Stimulated activated CD8-positive, alpha-beta memory T cell treated with anti-CD3 and anti-CD28 coated beads, Interleukin-12 subunit alpha, Interleukin-12 subunit beta, amount 100 ng/mL, for 4 hours (primary cell): ENCODE data around the gene SNRK.

Experiments
- DNase-seq: peaks from one replicate; pipeline ENCODE4 v3.0.0-alpha.2; 2020; ENCODE audit warnings: low read depth

SNRK gene

GRCh38 chr3:43309372-43310305 is 23.3 kb downstream of the SNRK start:
- DNase-seq: no peak

DNA sequence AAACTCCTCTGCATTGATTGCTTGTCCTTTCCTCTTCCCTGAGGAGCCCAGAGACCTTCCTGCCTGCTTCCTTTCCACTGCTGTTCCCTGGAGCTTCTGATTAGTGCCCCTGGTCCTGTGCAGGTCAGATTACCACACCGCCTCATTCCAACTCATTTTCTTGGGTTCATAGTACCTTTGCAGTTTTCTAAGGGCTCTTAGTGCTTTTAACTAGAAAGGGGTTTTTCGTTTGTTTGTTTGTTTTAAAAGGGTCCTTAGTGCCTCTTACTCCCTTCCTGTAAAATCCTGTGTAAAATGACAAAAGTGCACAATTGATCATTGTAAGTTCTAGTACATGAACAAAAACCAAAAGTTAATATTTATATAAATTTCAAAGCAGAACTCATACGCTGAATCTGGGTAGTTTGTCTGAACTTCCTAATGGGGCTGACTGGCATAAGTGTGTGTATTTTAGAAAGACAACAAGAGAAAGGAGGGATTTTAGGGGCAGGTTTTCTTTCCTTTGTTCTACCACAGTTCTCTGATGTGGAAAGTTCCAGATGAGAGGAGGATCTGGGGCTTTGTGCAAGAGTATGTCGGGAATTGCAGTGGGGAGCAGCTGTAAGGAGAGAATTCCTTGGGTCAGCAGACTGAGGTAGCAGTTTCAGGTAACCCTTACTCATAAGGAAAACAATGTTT is 30.6 kb downstream of the SNRK start:
- no peak for DNase-seq

GRCh38 chr3:43317461-43318316 is 31.3 kb downstream of the SNRK start:
- DNase-seq: no peak

DNA sequence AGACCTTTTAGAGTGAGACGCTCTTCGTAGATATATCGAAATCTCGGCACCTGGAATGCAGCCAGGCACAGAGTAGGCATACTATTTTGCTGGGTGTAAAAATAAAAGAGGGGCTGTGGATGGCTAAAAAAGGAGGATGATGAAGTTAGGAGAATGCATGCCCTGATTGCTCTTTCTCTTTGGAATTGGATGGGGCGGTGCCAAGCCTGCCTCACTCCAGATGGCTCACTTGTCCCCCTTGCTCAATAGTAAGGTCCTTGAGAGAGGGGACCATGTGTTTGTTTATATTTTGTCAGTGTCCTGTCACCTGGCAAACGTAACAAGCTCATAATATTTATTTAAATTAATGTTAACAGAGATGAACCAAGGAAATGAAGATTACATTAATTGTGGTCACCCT is 33.0 kb downstream of the SNRK start:
- no peak for DNase-seq

DNA sequence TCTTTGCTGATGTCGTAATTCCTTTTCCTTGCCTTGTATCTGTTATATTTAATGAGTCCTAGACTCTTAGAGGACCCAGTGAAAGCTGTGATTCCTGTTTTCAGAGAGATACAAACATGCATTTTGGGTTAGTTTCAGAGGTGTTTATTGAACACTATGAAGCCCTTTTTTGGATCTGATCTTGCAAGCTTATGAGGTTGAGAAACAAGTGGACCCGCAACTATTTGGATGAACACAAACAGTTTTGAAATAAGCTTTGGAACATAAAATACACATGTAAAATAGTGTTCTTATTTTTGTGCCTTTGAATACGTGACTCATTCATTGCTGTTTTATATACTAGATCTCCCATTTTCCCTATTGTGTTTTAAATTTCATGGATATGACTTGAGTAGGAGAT is 33.5 kb downstream of the SNRK start:
- DNase-seq: no peak

DNA sequence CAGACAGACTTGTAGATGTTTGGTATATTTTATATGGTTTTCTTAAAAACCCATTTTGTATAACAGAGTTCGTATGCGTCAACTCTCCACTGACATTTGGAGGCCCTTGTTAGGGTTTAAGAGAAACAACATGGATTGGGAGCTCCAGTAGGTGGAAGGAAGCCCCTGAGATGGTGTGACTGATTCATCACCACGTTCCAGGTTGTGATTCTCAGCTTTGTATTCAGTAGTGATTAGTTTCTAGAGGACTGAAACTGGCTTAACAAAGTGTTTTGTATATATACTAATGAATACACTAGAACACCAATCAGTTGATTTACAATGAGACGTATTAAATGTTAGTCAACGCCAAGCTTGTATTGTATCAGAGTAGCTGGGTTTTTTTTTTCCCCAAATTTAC is 33.9 kb downstream of the SNRK start:
- DNase-seq: no peak

DNA sequence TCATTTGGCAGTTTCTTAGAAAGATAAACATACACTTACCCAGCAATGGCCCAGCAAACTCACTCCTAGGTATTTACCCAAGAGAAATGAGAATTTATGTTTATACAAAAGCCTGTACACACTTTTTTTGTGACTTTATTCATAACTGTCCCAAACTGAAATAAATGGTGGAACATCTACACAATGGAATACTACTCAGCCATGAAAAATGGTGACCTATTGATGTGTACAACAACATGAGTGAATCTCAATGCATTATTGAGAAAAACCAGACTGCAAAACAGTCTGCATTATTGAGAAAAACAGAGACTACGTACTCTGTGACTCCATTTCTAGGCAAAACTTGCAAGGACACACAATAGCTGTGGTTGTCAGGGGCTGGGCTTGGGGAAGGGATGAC is 37.2 kb downstream of the SNRK start:
- no peak for DNase-seq

DNA sequence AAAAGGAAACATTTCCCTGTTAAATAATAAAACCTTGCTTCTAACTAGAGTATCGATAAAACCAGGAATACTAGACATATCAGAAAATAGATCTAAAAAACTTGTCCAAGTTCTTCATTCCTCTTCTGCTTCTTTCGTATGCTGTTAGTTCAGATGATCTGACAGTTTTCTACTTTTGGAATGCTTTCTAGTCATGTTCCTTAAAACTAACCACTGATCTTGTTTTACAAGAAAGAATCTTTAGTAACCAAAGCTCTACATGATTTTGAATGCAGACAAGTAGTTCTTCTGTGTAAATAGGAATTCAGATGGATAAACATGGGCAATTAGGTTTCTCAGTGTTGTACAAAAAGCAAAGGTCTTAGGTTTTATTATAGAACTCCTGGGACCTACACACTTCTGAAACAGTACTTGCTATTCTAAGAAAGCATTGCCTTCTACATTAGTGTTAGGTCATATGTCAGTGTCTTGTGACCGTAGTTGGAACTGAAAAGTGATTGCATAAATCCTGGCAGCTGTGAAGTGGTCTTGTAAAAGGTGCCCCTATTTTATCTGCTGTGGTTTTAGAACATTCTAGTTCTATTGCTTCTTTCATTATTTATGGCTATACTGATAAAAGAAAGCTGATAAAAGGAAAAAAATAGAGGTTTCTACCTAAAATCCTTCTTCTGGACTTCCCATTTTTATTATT is 40.7 kb downstream of the SNRK start:
- no peak for DNase-seq

DNA sequence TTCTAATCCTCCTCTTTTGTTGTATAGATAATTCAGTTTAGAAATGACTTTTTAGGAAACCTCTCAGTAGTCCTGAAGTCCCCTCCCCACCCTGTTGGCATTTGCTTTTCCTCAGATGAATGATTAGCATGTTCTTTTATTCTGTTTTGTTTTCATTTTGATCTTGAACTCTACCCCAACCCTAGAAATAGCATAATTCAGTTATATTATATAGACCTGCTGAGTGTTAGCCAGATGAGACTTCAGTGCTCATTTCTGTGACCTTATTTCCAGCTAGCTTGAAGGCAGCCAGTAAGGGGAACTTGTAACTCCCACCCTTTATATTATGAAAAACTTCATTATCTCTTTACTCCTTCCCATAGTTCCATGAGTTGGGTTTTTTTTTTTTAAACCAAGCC is 41.2 kb downstream of the SNRK start:
- DNase-seq: no peak

- no peak for DNase-seq
These were observed 42.3 kb downstream of the SNRK start for GRCh38 chr3:43328653-43329052.

DNA sequence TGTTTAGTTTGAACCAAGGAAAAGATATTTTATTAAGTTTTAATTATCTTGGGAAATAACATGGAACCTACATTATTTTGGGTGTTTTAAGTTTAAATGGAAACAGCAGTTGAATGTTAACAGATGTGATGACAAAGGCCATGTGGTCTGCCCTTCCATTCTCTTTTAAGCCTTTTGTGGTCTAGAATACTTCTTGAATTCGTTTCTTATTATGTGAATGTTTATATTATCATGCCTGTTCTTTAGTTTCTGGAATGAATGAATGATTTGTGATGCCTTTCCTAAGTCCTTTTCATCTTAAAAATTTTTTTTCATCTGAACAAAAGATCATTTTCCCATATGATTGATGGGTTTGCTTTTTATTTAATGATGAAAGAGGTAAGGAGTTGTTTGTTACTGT is 44.6 kb downstream of the SNRK start:
- no peak for DNase-seq

- DNase-seq: no peak
These were observed 45.0 kb downstream of the SNRK start for GRCh38 chr3:43331381-43331780.

- DNase-seq: no peak
These were observed 48.6 kb downstream of the SNRK start for GRCh38 chr3:43334976-43335375.

DNA sequence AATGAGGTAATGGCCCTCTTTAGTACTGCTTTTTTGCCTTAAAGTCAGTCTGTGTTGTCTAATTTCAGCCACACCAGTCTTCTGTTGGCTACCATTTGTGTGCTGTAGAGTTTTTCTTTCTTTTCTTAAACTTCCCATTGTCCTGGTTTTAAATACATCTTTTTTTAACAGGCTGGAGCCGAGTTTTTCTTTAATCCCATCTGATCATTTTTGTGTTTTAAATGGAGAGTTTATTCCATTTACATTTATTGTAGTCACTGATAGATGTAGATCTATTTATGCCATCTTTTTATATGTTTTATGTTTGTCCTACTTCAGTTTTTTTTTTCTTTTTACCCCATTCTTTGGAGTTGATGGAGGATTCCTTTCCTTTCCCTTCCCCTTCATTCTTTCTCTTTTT is 49.5 kb downstream of the SNRK start:
- DNase-seq: no peak

DNA sequence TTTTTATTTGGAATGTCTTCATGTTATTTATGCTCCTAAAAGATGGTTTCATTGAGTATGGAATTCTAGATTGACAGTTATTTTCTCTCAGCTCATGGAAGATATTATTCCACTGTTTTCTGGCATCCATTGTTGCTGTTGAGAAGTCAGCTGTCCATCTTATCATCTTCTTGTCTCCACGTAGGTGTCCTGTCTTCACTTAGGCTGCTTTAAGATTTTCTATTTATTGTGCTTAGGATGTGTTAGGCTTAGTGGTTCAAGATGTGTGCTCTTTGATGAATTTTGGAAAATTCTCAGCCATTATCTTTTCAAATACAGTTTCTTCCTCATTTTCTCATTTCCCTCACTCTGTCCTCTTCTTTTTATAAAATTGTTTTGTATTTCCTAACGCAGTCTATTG is 52.0 kb downstream of the SNRK start:
- no peak for DNase-seq

GRCh38 chr3:43340403-43340802 is 54.1 kb downstream of the SNRK start:
- no peak for DNase-seq

GRCh38 chr3:43341788-43342187 is 55.4 kb downstream of the SNRK start:
- no peak for DNase-seq

DNA sequence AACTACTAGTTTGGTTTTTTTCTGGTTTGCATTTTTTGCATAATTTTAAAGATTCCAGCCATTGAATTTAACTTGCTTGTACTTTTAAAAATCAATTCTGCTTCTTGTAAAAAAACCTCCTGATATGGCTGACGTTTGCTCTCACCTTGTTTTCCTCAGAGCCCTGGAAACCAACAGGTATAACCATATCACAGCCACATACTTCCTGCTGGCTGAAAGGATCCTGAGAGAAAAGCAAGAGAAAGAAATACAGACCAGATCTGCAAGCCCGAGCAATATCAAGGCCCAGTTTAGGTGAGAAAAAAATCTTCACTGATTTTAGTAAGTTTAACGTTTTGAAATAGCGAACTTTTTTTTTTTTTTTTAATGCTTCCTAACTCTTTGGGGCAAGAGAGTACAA is 56.8 kb downstream of the SNRK start:
- no peak for DNase-seq

- DNase-seq: no peak
These were observed 57.5 kb downstream of the SNRK start for GRCh38 chr3:43343815-43344214.

- no peak for DNase-seq
These were observed 58.2 kb downstream of the SNRK start for GRCh38 chr3:43344520-43344919.

DNA sequence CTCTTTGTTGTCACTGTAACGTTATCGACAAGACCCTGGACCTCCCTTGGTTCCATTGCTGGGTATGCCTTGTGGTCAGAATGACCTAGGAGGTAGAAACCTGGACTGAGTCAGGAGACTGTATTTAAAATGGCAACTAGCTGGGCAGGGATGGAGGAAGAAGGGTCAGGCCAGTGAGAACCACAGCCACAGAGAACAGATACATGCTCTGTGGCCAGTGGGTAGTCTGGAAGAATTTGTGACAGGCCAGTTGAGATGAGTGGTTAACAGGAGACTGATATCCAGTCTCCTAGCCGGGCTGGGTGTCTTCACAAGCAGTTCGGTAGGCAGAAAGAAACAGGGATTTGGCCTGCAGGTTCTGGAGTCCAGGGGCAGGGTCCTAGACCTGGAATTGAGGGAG is 58.9 kb downstream of the SNRK start:
- DNase-seq: no peak

DNA sequence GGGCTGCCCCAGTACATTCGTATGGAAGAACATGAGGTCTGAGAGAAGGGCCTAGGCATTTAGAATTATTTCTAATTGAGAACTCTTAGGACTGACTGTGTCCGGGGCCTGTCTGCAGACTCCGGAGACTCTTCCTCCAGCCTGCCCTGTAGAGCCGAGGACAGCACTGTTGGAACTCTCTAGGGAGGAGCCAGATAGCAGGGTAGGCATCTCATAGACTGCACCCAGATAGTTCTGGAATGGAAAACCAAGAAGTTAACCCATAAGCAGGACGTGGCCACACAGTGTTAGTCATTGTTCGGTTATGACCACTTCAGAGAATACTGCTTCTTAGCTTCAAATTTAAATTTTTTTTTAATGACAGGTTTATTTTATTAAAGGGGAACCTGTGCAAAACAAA is 59.5 kb downstream of the SNRK start:
- no peak for DNase-seq
